Measurements from ENCODE around the gene GRM7. TPM values are rescaled to one million over a fixed set of nuclear protein-coding genes. Genes with fewer than 3 reads are reported as not detected.

The GRM7 gene
- total and polyA plus RNA-seq, 2 experiments from 2014 or later = 0.40 TPM; not detected in 1

- TF ChIP-seq ZNF462 (CRISPR knock-in tag; IDR thresholded peaks at IDR 0.05) = no peak
- TF ChIP-seq NANOG (IDR thresholded peaks at IDR 0.05; ENCODE audit: borderline replicate concordance) = no peak
- no peak for TF ChIP-seq JUNB (IDR thresholded peaks at IDR 0.05; ENCODE audit: unreplicated experiment)
- TF ChIP-seq ZNF331 (CRISPR knock-in tag; IDR thresholded peaks at IDR 0.05; ENCODE audit: low read depth) = no peak
- no peak for TF ChIP-seq EZH2 (IDR thresholded peaks at IDR 0.05; ENCODE audit: low read depth, unreplicated experiment)
These were observed 16.2 kb upstream of the GRM7 start (continued) for GRCh38 chr3:6844723-6845122.

- Mint-ChIP-seq H3K9me3 (peaks cover 74% of the 10 kb centered on the region), H3K4me1 (no peaks in the 10 kb centered on the region), H3K4me3 (no peak overlapping the region), H3K27ac (no peak overlapping the region), H3K27me3 (ENCODE audit: insufficient read depth, low read depth, poor library complexity) (peaks cover 1% of the 10 kb centered on the region), H3K36me3 (ENCODE audit: low read depth) (no peaks in the 10 kb centered on the region; the same call in 2 of the 3 replicates)
- DNase-seq (ENCODE audit: low spot score) (no peak), ATAC-seq (no peak)
- no peaks in the 10 kb centered on the region; the same call in 1 of the 2 replicates for H3K36me3 ChIP-seq (ENCODE audit: insufficient read depth)
- no peak overlapping the region for H2AFZ ChIP-seq
- H3K27ac ChIP-seq (ENCODE audit: low read depth) = no peak overlapping the region
- no peaks in the 10 kb centered on the region for H3F3A ChIP-seq (replicated peaks; ENCODE audit: low read depth)
- H3K4me2 ChIP-seq = no peak overlapping the region
- H3K79me2 ChIP-seq (replicated peaks; ENCODE audit: insufficient read depth) = no peaks in the 10 kb centered on the region
- H3K27me3 ChIP-seq (ENCODE audit: insufficient read depth) = no peaks in the 10 kb centered on the region
- H3K4me1 ChIP-seq (ENCODE audit: insufficient read depth) = no peaks in the 10 kb centered on the region
- H3K4me3 ChIP-seq = no peak overlapping the region
- no peaks in the 10 kb centered on the region for H4K20me1 ChIP-seq (replicated peaks; ENCODE audit: insufficient read depth)
- H3K9me2 ChIP-seq (ENCODE audit: insufficient read depth) = no peaks in the 10 kb centered on the region
- TF ChIP-seq EZH2 (IDR thresholded peaks at IDR 0.05; ENCODE audit: low read depth, unreplicated experiment) (no peak), ZNF462 (CRISPR knock-in tag; IDR thresholded peaks at IDR 0.05) (no peak), JUNB (IDR thresholded peaks at IDR 0.05; ENCODE audit: unreplicated experiment) (no peak), ZNF331 (CRISPR knock-in tag; IDR thresholded peaks at IDR 0.05; ENCODE audit: low read depth) (no peak), ETS1 (IDR thresholded peaks at IDR 0.05) (no peak), ZNF114 (CRISPR knock-in tag; IDR thresholded peaks at IDR 0.05) (no peak), NANOG (IDR thresholded peaks at IDR 0.05; ENCODE audit: borderline replicate concordance) (no peak), EZH2phosphoT487 (IDR thresholded peaks at IDR 0.05; ENCODE audit: unreplicated experiment) (no peak), STAT1 (IDR thresholded peaks at IDR 0.05; ENCODE audit: unreplicated experiment) (no peak)
These were observed 6.7 kb upstream of the GRM7 start for GRCh38 chr3:6854184-6854583.
